Panc1 (cell line): Measurements from ENCODE around the gene DCAF4L1. TPM values are rescaled to one million over a fixed set of nuclear protein-coding genes. Genes with fewer than 3 reads are reported as not detected.

Experiments
- ATAC-seq: fragments of 200-7000 bp; cut with Tn5 transposase; 2 replicates; pipeline ENCODE4 v1.9.1; 2020; ENCODE audit warnings: mild to moderate bottlenecking, moderate library complexity
- BruUV-seq: library from RNA; stranded (reverse); fragments of 400-500 nt; replicated peaks from 2 replicates; lab custom pipeline; 2021; lab: Mats Ljungman, UMichigan
- CTCF ChIA-PET: fragments of 300-600 bp; sonication (Branson Sonifier 250); formaldehyde crosslinking; loops from one replicate; lab custom pipeline; 2022; ENCODE audit warnings: antibody characterized with exemption; lab: Charles Lee
- POLR2A ChIA-PET: fragments of 300-600 bp; sonication (Branson Sonifier 250); formaldehyde crosslinking; loops from one replicate; lab custom pipeline; 2022; ENCODE audit warnings: antibody characterized with exemption; lab: Charles Lee
- DNase-seq: peaks from one replicate; pipeline ENCODE4 v3.0.0-alpha.2; 2010; ENCODE audit warnings: low read depth, low spot score
- H3K27ac ChIP-seq: 2 replicates; pipeline ENCODE4 v1.5.1; 2011; ENCODE audit warnings: mild to moderate bottlenecking, low read length, inconsistent platforms
- H3K27me3 ChIP-seq: fragments of 200-500 bp; sonication (Bioruptor generic); 2 replicates; pipeline ENCODE4 v1.6.0; 2014; ENCODE audit warnings: low read length, inconsistent platforms; ENCODE audit not compliant: control insufficient read depth, insufficient read depth
- H3K36me3 ChIP-seq: fragments of 200-500 bp; sonication (Bioruptor generic); 2 replicates; pipeline ENCODE4 v1.5.1; 2014; ENCODE audit warnings: inconsistent platforms, mild to moderate bottlenecking, low read length, moderate library complexity; ENCODE audit not compliant: control insufficient read depth, insufficient read depth
- H3K4me1 ChIP-seq: 2 replicates; pipeline ENCODE4 v1.5.1; 2011; ENCODE audit warnings: inconsistent platforms, mild to moderate bottlenecking, low read length, moderate library complexity; ENCODE audit not compliant: control insufficient read depth, insufficient read depth
- H3K4me3 ChIP-seq, 2 experiments: 2 replicates each; pipeline ENCODE4 v1.5.1; 2011 to 2012; ENCODE audit warnings: low read depth in 2 of 2, low read length in 2 of 2, mild to moderate bottlenecking in 2 of 2, inconsistent platforms in 1 of 2, moderate library complexity in 1 of 2
- H3K9me3 ChIP-seq: fragments of 200-500 bp; sonication (Bioruptor generic); 2 replicates; pipeline ENCODE4 v1.5.1; 2014; ENCODE audit warnings: low read depth, mild to moderate bottlenecking, inconsistent platforms, low read length, moderate library complexity; ENCODE audit not compliant: control insufficient read depth, insufficient read depth
- CTCF ChIP-seq: fragments of 450-650 bp; IDR thresholded peaks from 2 replicates; pipeline ENCODE4 v1.5.1; 2017; ENCODE audit warnings: mild to moderate bottlenecking
- POLR2AphosphoS5 ChIP-seq: IDR thresholded peaks from 2 replicates; pipeline ENCODE4 v1.6.1; 2012; ENCODE audit warnings: mild to moderate bottlenecking, low read depth, low read length, moderate library complexity
- REST ChIP-seq, 2 experiments: IDR thresholded peaks; 2 replicates each; pipeline ENCODE4 v1.6.1; 2011 to 2012; ENCODE audit warnings: low read depth in 2 of 2, control low read depth in 1 of 2, low read length in 1 of 2, mild to moderate bottlenecking in 1 of 2, moderate library complexity in 1 of 2; ENCODE audit not compliant: insufficient read depth in 1 of 2
- SIN3A ChIP-seq: IDR thresholded peaks from 2 replicates; pipeline ENCODE4 v1.6.1; 2012; ENCODE audit warnings: low read depth, mild to moderate bottlenecking, low read length, moderate library complexity, borderline replicate concordance; ENCODE audit not compliant: insufficient read depth
- TCF7L2 ChIP-seq: IDR thresholded peaks from 2 replicates; pipeline ENCODE4 v1.6.1; 2011; ENCODE audit warnings: mild to moderate bottlenecking, low read depth, low read length, inconsistent platforms
- in situ Hi-C: cut with HindIII; loops from 2 replicates; pipeline ENCODE4 v1.10.0; 2016; ENCODE audit warnings: low sequenced_read_pairs, low pct_unique_long_range_greater_than_20kb
- intact Hi-C: fragments of 100-400 bp; cut with micrococcal nuclease; formaldehyde crosslinking; loops from one replicate; pipeline ENCODE4 v1.10.0; 2022; ENCODE audit not compliant: unreplicated experiment
- total RNA-seq: library from RNA; stranded (reverse); gene quantifications from one replicate; pipeline ENCODE4 v1.2.1, GENCODE V29; 2021; ENCODE audit not compliant: unreplicated experiment

DCAF4L1 gene
- total RNA-seq, 1 experiment from 2014 or later, result 0.13 TPM

- no peaks in the 10 kb centered on the region for H3K36me3 ChIP-seq
- no peaks in the 10 kb centered on the region for H3K9me3 ChIP-seq
- H3K4me3 ChIP-seq, result no peak overlapping the region
- no peak for DNase-seq
- no peaks in the 10 kb centered on the region for H3K27me3 ChIP-seq
- no peak overlapping the region for H3K27ac ChIP-seq
- BruUV-seq, result no TSS peak
- CTCF ChIA-PET, result no interaction called here
- intact Hi-C loops, result no loop called here
- no peaks in the 10 kb centered on the region for H3K4me1 ChIP-seq
- POLR2A ChIA-PET, result no interaction called here
- ATAC-seq, result no peak
- TF ChIP-seq TCF7L2 (no peak), POLR2AphosphoS5 (no peak), CTCF (no peak), REST (IDR thresholded peaks at IDR 0.05; ENCODE audit: insufficient read depth in 1 of 2, low read depth in 2 of 2, low read length in 1 of 2) (no peak)
- in situ Hi-C loops, result no loop called here
These were observed 6.2 kb upstream of the DCAF4L1 start for GRCh38 chr4:41975341-41975740.

DNA sequence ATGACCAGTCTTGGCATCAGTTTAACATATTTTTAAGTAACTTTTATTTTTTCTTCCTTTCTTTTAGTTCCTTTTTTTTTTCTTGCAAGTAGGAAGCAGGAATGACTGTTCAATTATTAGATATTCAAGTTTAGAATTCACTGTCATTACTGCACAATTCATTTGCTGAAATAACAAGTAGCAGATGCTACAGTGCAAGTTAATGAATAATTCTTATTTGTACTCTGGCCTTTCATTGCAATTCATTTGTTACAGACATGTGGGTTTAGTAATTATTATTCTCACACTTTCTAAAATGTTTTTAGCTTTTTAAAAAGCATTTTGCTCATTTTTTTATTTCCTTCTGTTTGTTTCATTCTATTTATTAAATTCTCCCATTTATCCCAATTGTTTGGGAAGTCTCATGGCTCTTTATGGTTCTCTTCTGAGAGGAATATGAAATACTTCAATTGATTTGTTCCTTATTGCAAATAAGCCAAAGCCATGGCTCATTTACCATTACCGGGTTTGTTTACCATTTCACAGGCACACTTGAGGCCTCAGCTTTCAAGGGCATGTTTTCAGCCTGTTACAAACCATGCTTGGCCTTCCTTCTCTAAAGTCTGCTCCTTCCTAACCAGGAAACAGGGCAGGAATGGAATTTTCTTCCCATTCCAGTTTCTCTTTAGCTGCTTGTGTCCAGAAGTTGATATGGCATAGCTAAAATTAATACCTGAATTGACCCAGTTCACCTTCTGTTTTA is 4.6 kb upstream of the DCAF4L1 start:
- ChIA-PET POLR2A (no interaction called here), CTCF (no interaction called here)
- Histone ChIP-seq H3K9me3 (no peaks in the 10 kb centered on the region), H3K4me1 (no peaks in the 10 kb centered on the region), H3K27ac (no peak overlapping the region), H3K36me3 (no peaks in the 10 kb centered on the region), H3K27me3 (no peaks in the 10 kb centered on the region), H3K4me3 (no peak overlapping the region)
- BruUV-seq, result no TSS peak
- intact Hi-C loops, result no loop called here
- in situ Hi-C loops, result no loop called here
- ATAC-seq (no peak), DNase-seq (no peak)
- no peak for TF ChIP-seq TCF7L2
- no peak for TF ChIP-seq REST (IDR thresholded peaks at IDR 0.05; ENCODE audit: insufficient read depth in 1 of 2, low read depth in 2 of 2, low read length in 1 of 2)
- TF ChIP-seq SIN3A, result no peak
- no peak for TF ChIP-seq POLR2AphosphoS5
- TF ChIP-seq CTCF, result no peak
